SIG-M5 treated with dmso at 0.1 percent for 504 hours (cell line): ENCODE results near the gene SLC6A6.

Source experiments
- DNase-seq: peaks from one replicate; lab custom pipeline; 2025; ENCODE audit not compliant: unreplicated experiment; lab: John Stamatoyannopoulos, UW

The SLC6A6 gene

DNA sequence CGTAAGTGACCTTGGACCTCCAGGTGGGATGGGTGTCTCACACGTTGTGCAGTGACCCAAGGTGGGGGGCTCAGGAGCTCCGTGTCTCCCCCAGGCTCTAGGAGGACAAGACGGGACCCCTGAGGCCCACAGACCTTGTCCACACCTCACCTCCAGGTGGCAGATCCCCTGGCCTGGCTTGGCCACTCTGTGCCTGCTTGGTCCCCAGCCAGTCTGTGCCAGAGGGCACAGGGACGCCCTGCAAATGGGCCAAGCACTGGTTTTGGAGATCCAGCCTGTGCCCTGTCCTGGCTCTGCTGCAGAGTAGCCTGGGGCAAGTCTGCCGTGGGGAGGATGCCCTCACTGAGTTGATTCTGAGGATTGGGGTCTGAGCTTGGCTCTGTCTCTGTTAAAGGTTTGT is 14.0 kb downstream of the SLC6A6 start:
- DNase-seq: no peak

GRCh38 chr3:14418296-14419250 is 16.2 kb downstream of the SLC6A6 start:
- peak; percentile 80 for DNase-seq

- no peak for DNase-seq
Measured at GRCh38 chr3:14422016-14422963, 19.9 kb downstream of the SLC6A6 start.

DNA sequence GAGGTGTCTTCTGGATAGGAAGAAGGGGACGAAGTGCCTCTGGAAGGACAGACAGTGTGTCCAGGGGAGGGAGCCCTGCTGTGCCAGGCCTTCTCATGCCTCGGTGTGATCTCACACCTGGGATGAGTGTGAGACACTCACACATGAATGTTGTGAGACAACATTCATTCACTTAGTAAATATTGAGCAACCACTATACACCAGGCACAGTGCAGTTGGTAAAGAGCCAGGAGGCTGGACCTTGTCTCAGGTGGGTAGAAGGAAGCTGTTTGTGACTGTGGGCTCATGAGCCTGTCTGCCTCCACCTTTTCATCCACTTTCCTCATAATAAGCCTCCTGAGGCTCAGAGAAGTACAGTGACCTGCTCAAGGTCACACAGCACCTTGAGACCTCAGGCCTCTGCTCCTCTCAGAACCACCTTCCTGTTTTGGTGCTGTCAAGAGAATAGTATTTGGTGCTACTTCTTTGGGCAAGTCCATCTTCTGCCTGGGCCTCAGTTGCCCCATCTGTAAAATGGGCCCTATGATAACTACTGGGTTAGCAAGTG is 20.9 kb downstream of the SLC6A6 start:
- DNase-seq: peak; percentile 48

DNA sequence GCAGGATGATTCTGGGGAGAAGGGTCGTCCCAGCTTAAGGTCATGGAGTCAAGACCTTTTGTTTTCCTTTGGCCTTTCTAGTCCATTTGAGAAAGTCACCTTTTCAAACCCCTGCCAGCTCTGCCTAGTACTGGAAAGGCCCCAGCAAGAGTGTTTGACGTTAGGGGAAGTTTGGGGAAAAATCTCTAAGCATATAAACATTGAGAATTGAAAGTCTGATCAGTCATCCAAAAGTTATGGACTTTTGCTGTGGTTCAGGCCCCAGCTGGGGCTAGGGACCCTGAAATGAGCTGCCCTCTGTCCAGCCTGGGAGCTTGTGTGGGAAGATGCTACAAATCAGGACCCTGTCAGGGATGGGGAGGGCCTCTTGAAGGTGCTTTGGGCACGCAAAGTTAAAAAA is 21.6 kb downstream of the SLC6A6 start:
- DNase-seq: no peak

GRCh38 chr3:14424711-14425580 is 22.5 kb downstream of the SLC6A6 start:
- no peak for DNase-seq

- peak; percentile 51 for DNase-seq
Measured at GRCh38 chr3:14425581-14426304, 23.3 kb downstream of the SLC6A6 start.

- no peak for DNase-seq
Measured at GRCh38 chr3:14426305-14426620, 23.9 kb downstream of the SLC6A6 start.

DNA sequence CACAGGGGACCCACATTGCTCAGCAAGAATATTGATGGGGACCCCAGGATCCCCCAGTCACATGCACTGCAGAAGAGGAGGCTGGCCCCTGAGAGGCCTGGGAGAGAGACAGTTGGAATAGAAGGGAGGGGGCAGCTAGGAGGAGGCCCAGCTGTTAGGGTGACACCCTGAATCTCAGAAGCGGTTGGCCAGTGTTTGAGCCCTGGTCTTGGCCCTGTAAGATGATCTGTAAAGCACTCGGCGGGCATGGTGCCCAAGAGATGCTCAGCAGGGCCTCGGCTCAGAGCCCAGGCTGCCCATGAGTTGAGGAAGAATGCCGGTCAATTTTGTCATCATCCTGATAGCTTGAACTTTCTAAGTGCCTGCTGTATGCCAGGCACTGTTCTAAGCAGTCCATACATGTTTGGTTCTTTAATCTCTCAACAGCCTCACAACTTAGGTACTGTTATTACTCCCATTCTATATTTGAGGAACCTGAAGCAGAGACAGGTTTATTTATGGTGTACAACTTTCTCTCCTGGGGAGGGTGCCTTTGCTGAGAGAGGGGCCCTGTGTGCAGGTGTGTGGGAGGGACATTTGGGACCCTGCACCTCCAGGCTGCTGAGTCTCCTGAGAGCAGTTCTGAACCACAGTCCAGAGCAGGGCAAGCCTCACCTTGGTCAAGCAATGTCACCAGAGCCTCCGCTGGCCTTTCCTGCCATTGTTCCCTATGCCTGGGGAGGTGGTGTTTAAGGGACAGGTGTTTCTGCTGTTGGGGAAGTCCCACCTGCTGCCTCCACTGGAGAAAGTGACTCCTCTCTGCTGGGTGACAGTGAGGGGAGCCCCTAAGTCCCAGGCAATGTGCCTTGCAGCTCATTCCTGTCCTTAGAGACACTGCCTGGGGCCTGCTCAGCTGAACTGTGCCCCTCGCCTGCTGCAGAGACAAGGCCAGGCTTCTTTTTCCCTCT is 26.0 kb downstream of the SLC6A6 start:
- no peak for DNase-seq

GRCh38 chr3:14429237-14429636 is 26.8 kb downstream of the SLC6A6 start:
- DNase-seq: no peak

- no peak for DNase-seq
Measured at GRCh38 chr3:14429640-14430039, 27.2 kb downstream of the SLC6A6 start.

DNA sequence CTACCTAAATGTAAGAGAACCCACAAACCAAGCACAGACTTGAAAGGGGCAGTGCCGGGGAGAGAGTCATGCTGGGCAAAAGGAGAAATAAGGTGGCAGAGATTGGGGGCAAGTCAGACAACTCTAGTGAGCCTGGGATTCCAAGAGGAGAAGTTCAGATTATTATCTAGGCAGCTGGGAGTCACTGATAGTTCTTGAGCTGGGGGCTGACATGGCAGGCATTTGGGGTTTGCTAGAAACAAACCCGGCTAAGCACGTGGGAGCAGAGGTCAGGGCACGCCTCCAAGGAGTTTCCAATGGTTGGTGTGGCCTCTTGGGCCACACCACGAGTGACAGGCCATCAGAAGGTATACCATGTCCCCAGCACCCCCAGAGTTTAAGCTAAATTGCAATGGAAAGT is 27.6 kb downstream of the SLC6A6 start:
- no peak for DNase-seq

GRCh38 chr3:14430706-14431451 is 28.5 kb downstream of the SLC6A6 start:
- DNase-seq: no peak

GRCh38 chr3:14431452-14431916 is 29.1 kb downstream of the SLC6A6 start:
- DNase-seq: no peak

- DNase-seq: peak; percentile 97
Measured at GRCh38 chr3:14431917-14432834, 29.8 kb downstream of the SLC6A6 start.

GRCh38 chr3:14433106-14433505 is 30.7 kb downstream of the SLC6A6 start:
- DNase-seq: no peak

- DNase-seq: no peak
Measured at GRCh38 chr3:14434126-14434497, 31.7 kb downstream of the SLC6A6 start.
